EL (cell line): ENCODE results near the gene HS3ST3A1.

Experiments
- DNase-seq: peaks from one replicate; pipeline ENCODE4 v3.0.0-alpha.2; 2016

HS3ST3A1 gene

DNA sequence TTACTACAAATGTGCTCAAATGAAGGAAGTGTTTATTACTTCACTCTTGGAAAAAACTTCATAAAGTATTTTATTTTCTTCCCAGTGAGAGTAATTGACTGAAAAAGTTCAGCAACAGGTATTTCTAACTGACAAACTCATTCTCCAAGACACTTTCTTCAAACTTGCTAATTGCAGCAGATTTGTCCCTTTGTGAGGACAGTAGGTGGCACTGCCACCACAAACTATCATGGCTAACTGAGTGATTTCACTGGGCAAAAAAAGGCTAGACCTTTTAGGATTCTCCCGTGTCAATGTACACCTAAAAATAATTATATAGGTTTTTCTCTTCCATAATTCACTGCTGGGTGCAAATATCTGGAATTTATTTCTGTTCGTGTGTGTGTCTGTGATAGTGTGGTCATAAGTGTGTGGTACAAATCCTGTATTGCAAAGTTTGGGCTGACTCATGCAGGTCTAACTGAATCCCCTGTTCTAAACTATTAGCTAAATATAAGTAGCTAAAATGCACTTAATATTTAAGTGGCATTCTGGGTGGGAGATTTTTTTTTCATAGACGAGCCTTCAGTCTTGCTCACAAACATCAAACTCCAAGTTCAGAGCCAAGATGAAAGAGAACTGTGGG, 3.9 kb downstream of the HS3ST3A1 start:
- DNase-seq: peak; percentile 65

- DNase-seq: no peak
Measured at GRCh38 chr17:13596241-13596923, 5.3 kb downstream of the HS3ST3A1 start.

- DNase-seq: no peak
Measured at GRCh38 chr17:13595599-13595899, 6.2 kb downstream of the HS3ST3A1 start.

DNA sequence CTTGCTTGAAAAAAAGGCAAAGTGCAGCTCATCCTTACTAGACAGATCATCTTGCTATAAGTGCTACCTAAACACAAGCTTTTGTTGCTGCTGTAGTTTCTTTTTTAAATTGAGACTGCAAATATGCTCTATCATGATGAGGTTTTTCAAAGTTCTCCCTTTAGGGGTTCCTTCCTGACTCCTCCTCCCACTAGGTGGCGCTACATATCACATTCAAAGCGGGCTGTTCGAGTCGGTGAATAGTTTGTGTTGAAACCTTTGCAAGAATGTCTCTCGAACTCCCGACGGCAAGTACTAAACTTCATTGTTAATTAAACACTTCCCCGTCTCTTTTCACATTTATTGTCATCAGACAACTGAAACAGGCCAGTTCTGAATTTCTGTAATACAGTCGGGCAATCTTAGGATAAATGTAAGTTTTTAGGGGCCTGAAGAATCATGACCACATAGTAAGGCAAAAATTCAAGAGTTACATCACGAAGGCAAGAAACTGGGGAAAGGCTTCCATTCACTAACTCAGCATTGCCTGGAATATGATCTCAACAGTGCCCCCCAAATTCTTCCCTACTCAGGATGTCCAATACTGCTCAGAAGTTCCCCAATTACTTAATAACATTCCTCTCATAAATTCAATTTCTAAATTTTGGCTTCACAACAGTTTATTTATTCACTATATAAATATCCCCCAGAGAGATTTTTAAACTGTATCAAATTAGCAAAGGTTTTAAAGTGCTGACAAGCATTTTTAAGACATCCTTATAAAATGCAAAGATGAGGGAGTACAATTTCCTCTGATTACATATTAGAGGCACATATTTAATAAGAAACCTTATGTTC, 6.7 kb downstream of the HS3ST3A1 start:
- peak; percentile 85 for DNase-seq

DNA sequence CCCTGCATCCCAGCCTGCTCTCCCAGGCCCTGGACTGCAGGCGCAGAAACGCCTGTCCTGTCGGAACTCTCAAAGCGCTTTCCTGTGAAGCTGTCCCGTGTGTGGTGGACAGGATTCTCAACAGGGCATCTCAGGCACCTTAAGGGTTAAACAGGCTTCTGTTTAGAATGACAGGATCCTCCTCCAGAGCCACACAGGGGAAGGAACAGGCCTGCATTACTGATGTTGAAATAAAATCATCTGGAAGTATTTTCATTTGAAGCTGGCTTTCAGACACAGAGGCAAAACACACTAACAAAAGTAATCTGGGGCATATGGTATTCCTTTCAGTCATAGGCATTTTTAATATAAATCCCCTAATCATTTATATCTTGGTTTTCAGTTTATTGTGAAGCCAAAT, 7.4 kb downstream of the HS3ST3A1 start:
- DNase-seq: no peak

GRCh38 chr17:13593757-13594156, 8.0 kb downstream of the HS3ST3A1 start:
- DNase-seq: peak; percentile 65

DNA sequence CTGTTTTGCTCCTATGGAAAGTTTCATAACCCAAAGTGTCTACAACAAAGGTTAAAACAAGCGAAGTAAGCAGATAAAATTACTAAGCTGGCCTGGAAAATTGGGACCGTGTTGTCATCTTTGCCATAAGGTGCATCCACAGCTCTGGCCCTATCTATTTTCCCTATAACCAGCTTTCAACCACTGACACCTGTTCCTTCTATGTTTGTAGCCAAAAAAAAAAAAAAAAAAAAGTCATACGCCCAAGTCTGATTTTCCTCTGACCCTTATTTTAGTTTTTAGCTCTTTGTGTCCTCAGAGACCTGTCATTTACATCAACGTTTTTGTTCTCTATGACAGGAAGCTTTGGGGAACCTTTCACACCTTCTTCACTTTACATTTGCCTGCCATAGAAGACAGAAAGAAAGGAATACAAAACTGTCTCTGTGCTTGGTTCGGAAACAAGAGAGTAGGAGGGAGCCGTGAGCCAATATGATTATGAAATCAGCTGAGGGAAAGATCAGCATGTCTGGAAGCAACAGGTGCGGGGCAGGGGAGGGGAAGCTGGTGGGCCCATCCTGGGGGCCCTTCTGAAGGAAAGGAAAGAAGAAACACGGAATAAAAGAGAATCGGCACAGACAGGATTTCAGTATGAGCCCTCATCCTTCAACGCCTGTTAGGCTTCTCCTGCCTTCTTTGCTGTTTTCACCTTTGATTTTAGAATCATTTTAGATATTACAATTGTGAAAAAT, 8.5 kb downstream of the HS3ST3A1 start:
- DNase-seq: no peak

DNA sequence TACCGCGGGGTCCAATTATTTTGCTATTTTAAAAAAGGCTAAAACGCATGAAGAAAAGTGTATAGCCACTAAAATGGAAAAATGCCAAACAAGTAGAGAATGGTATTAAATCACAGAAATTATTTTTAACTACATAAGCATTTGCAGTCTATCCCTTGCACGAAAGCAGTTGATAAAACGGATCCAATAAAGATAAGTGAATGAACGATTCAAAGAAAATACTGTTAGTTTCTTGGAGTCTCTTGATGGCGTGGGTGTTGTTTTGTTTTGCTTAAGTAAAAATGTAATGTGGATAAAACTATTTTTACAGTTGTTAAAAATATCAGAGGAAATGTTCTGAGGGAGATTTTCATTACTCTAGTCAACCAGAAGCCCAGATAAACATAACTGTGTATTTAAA, 9.3 kb downstream of the HS3ST3A1 start:
- DNase-seq: no peak

- peak; percentile 41 for DNase-seq
Measured at GRCh38 chr17:13590441-13590840, 11.3 kb downstream of the HS3ST3A1 start.

DNA sequence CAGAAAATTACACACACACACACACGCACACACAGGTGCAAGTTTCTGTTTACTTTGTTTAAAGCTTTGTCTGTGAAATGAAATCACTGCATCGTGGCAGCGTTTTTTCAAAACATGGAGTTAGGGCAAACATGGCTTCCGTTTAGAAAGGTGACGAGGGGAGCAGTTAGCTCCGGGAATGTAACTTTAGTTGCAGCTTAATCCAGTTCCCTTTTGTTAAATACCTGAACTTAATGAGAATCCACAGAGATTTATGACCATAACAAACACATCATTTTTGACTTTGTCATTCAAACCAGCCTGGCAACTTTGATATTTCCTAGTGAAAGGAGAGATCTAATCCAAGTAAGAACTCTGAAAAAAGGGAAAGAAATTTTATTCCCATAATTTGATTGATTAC, 12.1 kb downstream of the HS3ST3A1 start:
- DNase-seq: no peak

DNA sequence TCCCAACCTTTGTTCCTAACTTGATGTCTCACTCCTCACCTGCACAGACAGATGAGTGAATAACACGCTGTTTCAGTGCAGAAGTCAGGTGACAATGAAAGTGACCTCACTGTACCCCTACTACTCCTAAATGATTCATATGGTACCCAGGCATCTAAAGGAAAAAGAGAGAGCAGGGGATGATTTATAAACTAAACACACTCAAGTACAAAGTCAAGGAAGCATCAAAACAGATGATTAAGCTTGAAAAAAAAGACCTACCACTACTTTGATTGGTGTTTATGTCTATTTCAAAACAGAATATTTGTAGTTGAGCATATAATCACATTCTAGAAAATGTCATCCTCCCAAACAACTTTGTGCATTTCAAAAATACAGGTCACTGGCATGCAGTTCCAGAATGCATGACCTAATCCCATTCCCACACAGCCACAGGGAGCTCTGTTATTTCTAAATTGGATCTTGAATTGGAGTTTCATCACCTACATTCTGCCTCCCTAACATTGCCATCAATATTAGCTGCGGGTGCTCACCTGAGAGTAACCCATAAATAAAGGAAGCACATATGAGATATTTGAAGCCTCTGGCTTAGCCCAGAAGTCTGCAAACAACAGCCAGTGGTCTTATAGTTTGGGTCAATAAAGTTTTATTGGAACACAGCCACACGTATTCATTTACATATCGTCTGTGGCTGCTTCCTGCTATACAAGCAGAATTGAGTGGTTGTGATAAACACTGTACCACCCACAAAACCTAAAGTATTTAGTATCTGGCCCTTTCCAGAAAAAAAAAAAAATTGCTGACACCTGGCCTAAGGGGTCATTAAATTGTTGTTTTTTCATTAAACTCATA, 14.0 kb downstream of the HS3ST3A1 start:
- peak; percentile 45 for DNase-seq

GRCh38 chr17:13584701-13585080, 17.0 kb downstream of the HS3ST3A1 start:
- peak; percentile 72 for DNase-seq

DNA sequence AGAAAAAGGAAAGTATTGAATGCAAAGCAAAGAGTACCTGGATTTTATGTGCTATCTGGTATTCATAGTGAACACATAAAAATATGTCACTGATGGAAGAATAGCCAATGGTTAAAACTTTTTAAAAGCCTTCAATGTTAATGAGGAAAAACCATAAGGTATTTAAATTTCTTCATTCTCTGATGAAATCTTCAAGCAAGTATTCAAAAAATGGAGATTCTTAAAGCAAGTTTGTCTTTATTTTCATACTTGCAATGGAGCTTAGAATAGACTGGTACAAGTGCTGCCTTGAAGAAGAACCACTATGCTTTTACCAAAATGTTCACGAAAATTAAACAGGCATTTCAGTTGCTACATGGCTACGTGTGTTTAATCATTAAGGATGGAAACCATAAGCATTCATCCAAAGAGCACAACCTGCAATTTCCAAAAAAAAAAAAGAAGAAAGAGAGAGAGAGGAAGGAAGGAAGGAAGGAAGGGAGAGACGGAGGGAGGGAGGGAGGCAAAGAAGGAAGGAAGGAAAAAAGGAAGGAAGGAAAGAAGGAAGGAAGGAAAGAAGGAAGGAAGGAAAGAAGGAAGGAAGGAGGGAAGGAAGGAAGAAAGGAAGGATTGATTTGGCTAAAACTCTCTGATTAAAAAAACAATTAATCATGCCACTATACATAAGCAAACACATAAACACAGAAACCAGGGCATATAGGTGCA, 17.6 kb downstream of the HS3ST3A1 start:
- DNase-seq: no peak

DNA sequence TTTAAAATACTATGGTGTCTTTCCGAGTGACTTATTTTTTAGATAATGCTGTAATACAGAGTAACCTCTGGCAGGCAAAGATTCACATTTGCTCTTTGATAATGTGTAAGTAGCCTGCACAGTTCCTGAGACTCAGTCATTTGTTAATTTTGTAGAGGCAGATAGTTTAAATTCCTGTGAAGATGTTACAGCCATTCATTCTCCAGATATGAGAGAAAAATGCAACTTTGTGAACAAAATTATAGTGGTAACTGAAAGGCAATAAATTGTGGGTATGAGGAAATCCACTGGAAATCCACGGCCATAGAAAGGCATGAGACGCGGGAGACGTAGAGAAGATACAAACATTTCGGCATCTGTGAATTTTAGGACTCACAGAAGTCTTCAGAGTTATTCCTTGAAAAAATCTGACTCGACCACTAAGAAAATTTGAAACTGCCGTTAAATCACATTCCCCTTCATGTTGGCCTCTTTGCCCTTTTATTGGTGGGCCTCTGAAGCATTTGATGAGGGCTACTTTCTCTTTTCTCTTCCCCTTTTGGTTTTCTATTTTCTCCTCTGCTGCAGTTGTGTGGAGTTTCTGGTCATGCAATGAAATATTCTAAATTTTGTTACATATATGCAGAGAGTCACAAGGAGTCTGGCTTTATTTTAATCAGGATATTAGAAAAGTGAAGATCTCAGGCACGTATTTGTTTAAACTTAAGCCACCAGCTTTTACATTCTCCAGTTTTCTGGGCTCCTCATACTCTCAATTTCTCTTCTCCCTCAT, 18.8 kb downstream of the HS3ST3A1 start:
- DNase-seq: peak; percentile 72

DNA sequence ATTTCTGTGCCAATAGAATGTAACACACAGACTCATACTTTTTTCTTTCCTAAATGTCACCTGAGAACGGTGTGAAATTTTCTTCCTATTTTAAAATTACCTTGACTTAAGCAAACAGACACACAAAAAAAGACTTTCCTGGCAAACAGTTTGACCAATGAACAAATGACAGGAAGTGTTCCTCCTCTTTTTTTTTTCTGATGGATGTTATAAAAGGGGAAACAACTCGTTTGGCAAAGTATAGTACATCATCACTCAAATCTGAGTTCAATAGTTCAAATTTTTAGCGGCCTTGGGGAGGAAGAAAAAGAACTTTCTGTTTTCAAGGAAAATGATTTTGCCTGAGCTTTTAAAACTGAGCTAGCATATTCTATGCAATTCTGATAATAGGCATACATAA, 19.8 kb downstream of the HS3ST3A1 start:
- DNase-seq: no peak

DNA sequence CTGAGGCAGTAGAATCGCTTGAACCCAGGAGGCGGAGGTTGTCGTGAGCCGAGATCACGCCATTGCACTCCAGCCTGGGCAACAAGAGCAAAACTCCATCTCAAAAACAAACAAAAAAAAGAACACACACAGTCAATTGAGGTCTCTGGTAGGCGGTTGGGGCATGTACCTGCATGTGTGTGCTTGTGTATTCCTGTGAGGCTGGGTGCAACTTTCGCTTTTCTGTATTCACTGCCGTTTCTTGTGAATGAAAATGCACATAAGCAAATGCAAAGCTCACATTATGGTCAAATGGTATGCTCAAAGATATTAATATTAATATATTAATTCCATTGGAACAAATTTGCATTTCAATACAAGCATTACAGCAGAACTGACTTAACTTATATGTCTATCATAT, 20.9 kb downstream of the HS3ST3A1 start:
- DNase-seq: no peak

GRCh38 chr17:13576661-13577526, 24.8 kb downstream of the HS3ST3A1 start:
- DNase-seq: no peak

DNA sequence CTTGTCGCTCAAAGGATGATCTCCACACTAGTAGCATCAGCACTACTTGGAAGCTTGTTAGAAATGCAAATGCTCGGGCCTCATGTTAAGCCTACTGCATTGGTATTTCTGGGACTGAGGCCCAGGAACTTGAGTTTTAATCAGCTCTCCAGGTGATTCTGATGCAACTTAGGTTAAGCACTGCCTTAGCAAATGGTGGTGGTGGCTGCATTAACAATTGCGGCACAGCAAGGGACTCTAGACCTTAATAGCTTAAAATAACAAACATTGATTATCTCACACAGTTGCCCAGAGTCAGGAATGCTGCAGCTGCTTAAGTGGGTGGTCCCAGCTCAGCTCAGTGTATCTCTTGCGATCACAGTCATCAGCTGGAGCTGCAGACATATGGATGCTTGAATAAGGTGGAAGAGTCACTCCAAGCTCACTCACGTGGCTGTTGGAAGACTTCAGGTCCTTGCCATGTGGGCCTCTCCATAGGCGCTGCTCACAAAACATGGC, 25.8 kb downstream of the HS3ST3A1 start:
- DNase-seq: no peak

- no peak for DNase-seq
Measured at GRCh38 chr17:13575466-13575865, 26.3 kb downstream of the HS3ST3A1 start.

- DNase-seq: no peak
Measured at GRCh38 chr17:13572581-13572980, 29.1 kb downstream of the HS3ST3A1 start.
